Activated T-cell treated with anti-CD3 and anti-CD28 coated beads, Interleukin-2, amount 50 U/mL, for 72 hours (primary cell): ENCODE results near the gene PAPPA2. TPM values are rescaled to one million over a fixed set of nuclear protein-coding genes. Genes with fewer than 3 reads are reported as not detected.

Experiments
- ATAC-seq, 2 donors: fragments of 150-1000 bp; cut with Tn5 transposase; replicated peaks in 1 of 2; 2 replicates each; pipeline ENCODE4 v1.10.0; 2021; ENCODE audit warnings: moderate library complexity in 2 of 2, mild to moderate bottlenecking in 1 of 2
- DNase-seq, 2 donors: peaks; one replicate each; pipeline ENCODE4 v3.0.0; 2021 to 2022; ENCODE audit warnings: mixed read lengths in 1 of 2
- H3K27ac Mint-ChIP-seq: one replicate; pipeline ENCODE4 v1.8.0; 2022; ENCODE audit warnings: mild to moderate bottlenecking, moderate library complexity, mixed read lengths
- H3K27me3 Mint-ChIP-seq: one replicate; pipeline ENCODE4 v1.8.0; 2022; ENCODE audit warnings: low read depth, mixed read lengths
- H3K36me3 Mint-ChIP-seq, 2 donors: one replicate each; pipeline ENCODE4 v1.8.0; 2022; ENCODE audit warnings: mixed read lengths in 2 of 2, mild to moderate bottlenecking in 1 of 2; ENCODE audit not compliant: insufficient read depth in 2 of 2
- H3K4me1 Mint-ChIP-seq: one replicate; pipeline ENCODE4 v1.8.0; 2022; ENCODE audit warnings: low read depth, mixed read lengths
- H3K4me3 Mint-ChIP-seq, 2 donors: one replicate each; pipeline ENCODE4 v1.8.0; 2022; ENCODE audit warnings: mild to moderate bottlenecking in 2 of 2, mixed read lengths in 2 of 2, moderate library complexity in 2 of 2
- H3K9me3 Mint-ChIP-seq, 2 donors: one replicate each; pipeline ENCODE4 v1.8.0; 2022; ENCODE audit warnings: mixed read lengths in 2 of 2
- total RNA-seq, 2 donors: library from RNA; stranded (reverse); gene quantifications; one replicate each; pipeline ENCODE4 v1.2.3, GENCODE V29; 2022

PAPPA2 gene
- total RNA-seq, 2 donors from 2014 or later = 1.0 to 3.3 TPM

GRCh38 chr1:176843352-176844297, 380.6 kb downstream of the PAPPA2 start:
- DNase-seq (no peak), ATAC-seq (no peak)
- peaks cover 15% of the 10 kb centered on the region for H3K27me3 Mint-ChIP-seq
- no peak overlapping the region for H3K27ac Mint-ChIP-seq
- no peak overlapping the region for H3K4me3 Mint-ChIP-seq
- H3K9me3 Mint-ChIP-seq = no peaks in the 10 kb centered on the region
- no peaks in the 10 kb centered on the region for H3K36me3 Mint-ChIP-seq
- no peaks in the 10 kb centered on the region for H3K4me1 Mint-ChIP-seq

- Mint-ChIP-seq H3K27ac (no peak overlapping the region), H3K9me3 (no peaks in the 10 kb centered on the region), H3K36me3 (no peaks in the 10 kb centered on the region), H3K4me3 (no peak overlapping the region), H3K27me3 (peaks cover 14% of the 10 kb centered on the region), H3K4me1 (no peaks in the 10 kb centered on the region)
- ATAC-seq (no peak), DNase-seq (no peak)
These were observed 384.1 kb downstream of the PAPPA2 start for GRCh38 chr1:176847052-176847451.

- DNase-seq (no peak), ATAC-seq (no peak)
- Mint-ChIP-seq H3K36me3 (no peaks in the 10 kb centered on the region), H3K9me3 (no peaks in the 10 kb centered on the region), H3K4me1 (no peaks in the 10 kb centered on the region), H3K27ac (no peak overlapping the region), H3K4me3 (no peak overlapping the region), H3K27me3 (peaks cover 11% of the 10 kb centered on the region)
These were observed 386.3 kb downstream of the PAPPA2 start for GRCh38 chr1:176849281-176849680.

- DNase-seq = no peak
- no peaks in the 10 kb centered on the region for H3K36me3 Mint-ChIP-seq
- no peak overlapping the region for H3K4me3 Mint-ChIP-seq
- H3K9me3 Mint-ChIP-seq = no peaks in the 10 kb centered on the region
- H3K4me1 Mint-ChIP-seq = no peaks in the 10 kb centered on the region
- no peak for ATAC-seq
- peaks cover 2% of the 10 kb centered on the region for H3K27me3 Mint-ChIP-seq
- no peak overlapping the region for H3K27ac Mint-ChIP-seq
These were observed 387.9 kb downstream of the PAPPA2 start for GRCh38 chr1:176850871-176851270.

- H3K36me3 Mint-ChIP-seq = no peaks in the 10 kb centered on the region
- no peaks in the 10 kb centered on the region for H3K9me3 Mint-ChIP-seq
- no peaks in the 10 kb centered on the region for H3K4me1 Mint-ChIP-seq
- no peaks in the 10 kb centered on the region for H3K27me3 Mint-ChIP-seq
- DNase-seq (no peak), ATAC-seq (no peak)
- H3K4me3 Mint-ChIP-seq = no peak overlapping the region
- H3K27ac Mint-ChIP-seq = no peak overlapping the region
These were observed 389.1 kb downstream of the PAPPA2 start for GRCh38 chr1:176852124-176852523.

- Mint-ChIP-seq H3K9me3 (peaks cover 0 to 3% of the 10 kb centered on the region in 2 donors), H3K27me3 (no peaks in the 10 kb centered on the region), H3K36me3 (no peaks in the 10 kb centered on the region), H3K27ac (no peak overlapping the region), H3K4me1 (no peaks in the 10 kb centered on the region), H3K4me3 (no peak overlapping the region)
- DNase-seq (no peak), ATAC-seq (no peak)
These were observed 390.5 kb downstream of the PAPPA2 start for GRCh38 chr1:176853503-176853902.

GRCh38 chr1:176854121-176854520, 391.1 kb downstream of the PAPPA2 start:
- Mint-ChIP-seq H3K27me3 (no peaks in the 10 kb centered on the region), H3K4me1 (no peaks in the 10 kb centered on the region), H3K4me3 (no peak overlapping the region), H3K9me3 (peaks cover 0 to 3% of the 10 kb centered on the region in 2 donors), H3K27ac (no peak overlapping the region), H3K36me3 (no peaks in the 10 kb centered on the region)
- DNase-seq = no peak
- ATAC-seq = no peak

GRCh38 chr1:176854758-176855745, 392.1 kb downstream of the PAPPA2 start:
- Mint-ChIP-seq H3K4me3 (no peak overlapping the region), H3K9me3 (peaks cover 0 to 3% of the 10 kb centered on the region in 2 donors), H3K27ac (no peak overlapping the region), H3K4me1 (no peaks in the 10 kb centered on the region), H3K36me3 (no peaks in the 10 kb centered on the region), H3K27me3 (no peaks in the 10 kb centered on the region)
- no peak for ATAC-seq
- no peak for DNase-seq

GRCh38 chr1:176857632-176858031, 394.7 kb downstream of the PAPPA2 start:
- peaks cover 0 to 2% of the 10 kb centered on the region in 2 donors for H3K36me3 Mint-ChIP-seq
- no peaks in the 10 kb centered on the region for H3K4me1 Mint-ChIP-seq
- H3K27ac Mint-ChIP-seq = no peak overlapping the region
- no peak for ATAC-seq
- peaks cover 2 to 8% of the 10 kb centered on the region in 2 donors for H3K9me3 Mint-ChIP-seq
- no peak overlapping the region for H3K4me3 Mint-ChIP-seq
- no peak for DNase-seq
- peaks cover 7% of the 10 kb centered on the region for H3K27me3 Mint-ChIP-seq

- Mint-ChIP-seq H3K4me3 (no peak overlapping the region), H3K9me3 (peaks cover 2 to 8% of the 10 kb centered on the region in 2 donors), H3K27ac (no peak overlapping the region), H3K27me3 (peaks cover 7% of the 10 kb centered on the region), H3K4me1 (no peaks in the 10 kb centered on the region), H3K36me3 (peaks cover 0 to 2% of the 10 kb centered on the region in 2 donors)
- no peak for ATAC-seq
- DNase-seq = no peak
These were observed 395.5 kb downstream of the PAPPA2 start for GRCh38 chr1:176858433-176858916.

- ATAC-seq (no peak), DNase-seq (no peak)
- Mint-ChIP-seq H3K27me3 (peaks cover 7% of the 10 kb centered on the region), H3K4me1 (no peaks in the 10 kb centered on the region), H3K36me3 (peaks cover 0 to 2% of the 10 kb centered on the region in 2 donors), H3K4me3 (no peak overlapping the region), H3K27ac (no peak overlapping the region), H3K9me3 (peaks cover 4 to 8% of the 10 kb centered on the region in 2 donors)
These were observed 400.6 kb downstream of the PAPPA2 start for GRCh38 chr1:176863613-176864012.

GRCh38 chr1:176864211-176864610, 401.2 kb downstream of the PAPPA2 start:
- peaks cover 4 to 8% of the 10 kb centered on the region in 2 donors for H3K9me3 Mint-ChIP-seq
- H3K4me3 Mint-ChIP-seq = no peak overlapping the region
- DNase-seq (no peak), ATAC-seq (no peak)
- H3K27me3 Mint-ChIP-seq = peaks cover 7% of the 10 kb centered on the region
- peaks cover 0 to 2% of the 10 kb centered on the region in 2 donors for H3K36me3 Mint-ChIP-seq
- H3K4me1 Mint-ChIP-seq = no peaks in the 10 kb centered on the region
- no peak overlapping the region for H3K27ac Mint-ChIP-seq
